ENCODE results near the gene ARID5B.

Gene ARID5B

DNA sequence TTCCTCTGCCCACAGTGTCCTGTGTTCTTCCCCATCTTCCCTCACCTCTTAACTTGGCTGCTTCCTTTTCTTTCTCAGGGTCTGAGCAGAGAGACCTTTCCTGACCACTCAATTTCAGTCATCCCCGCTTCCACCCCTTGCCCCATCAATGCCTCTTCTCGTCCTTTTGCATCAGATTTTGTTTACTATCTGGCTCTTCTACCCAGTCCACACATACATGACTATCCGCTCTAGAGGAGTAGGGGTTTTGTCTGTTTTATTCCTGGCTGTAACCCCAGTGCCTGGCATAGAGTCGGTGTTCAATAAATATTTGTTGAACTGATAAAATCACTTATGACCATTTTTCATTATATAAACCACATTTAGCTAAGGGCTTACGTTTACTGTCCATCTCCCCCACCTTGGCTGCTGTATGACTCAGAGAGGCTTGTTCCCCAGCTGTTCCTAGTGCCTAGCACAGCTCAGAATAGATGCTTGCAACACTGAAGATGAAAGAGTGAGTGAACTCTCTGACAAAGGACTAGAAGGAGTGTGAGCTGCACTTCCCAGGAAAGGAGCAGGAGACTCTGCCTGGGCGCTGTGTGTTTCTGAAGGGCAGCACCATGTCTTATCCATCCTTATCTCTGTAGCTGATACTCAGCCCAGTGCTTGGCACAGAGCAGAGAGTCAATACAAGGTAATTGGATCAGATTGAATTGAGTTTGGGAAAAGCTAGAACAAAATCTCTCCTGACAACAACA lies 21.9 kb downstream of the ARID5B start:
- Histone ChIP-seq H3K9ac (ENCODE audit: low read depth, low read length, poor library complexity) (no peak overlapping the region), H2BK5ac (ENCODE audit: low read length) (no peak overlapping the region), H4K91ac (ENCODE audit: low read depth, low read length, poor library complexity) (no peak overlapping the region), H3K27ac (replicated peaks; ENCODE audit: low read length) (no peak overlapping the region), H3K27me3 (ENCODE audit: control insufficient read depth in 3 of 3, insufficient read depth in 3 of 3, low read depth in 1 of 3, low read length in 3 of 3) (no peaks in the 10 kb centered on the region), H3K14ac (ENCODE audit: low read length) (no peak overlapping the region), H3K18ac (ENCODE audit: low read length) (no peak overlapping the region), H2BK120ac (ENCODE audit: low read depth, low read length) (no peak overlapping the region), H3K4me3 (ENCODE audit: low read length in 2 of 2) (no peak overlapping the region), H3K23ac (ENCODE audit: low read depth, low read length, poor library complexity) (no peak overlapping the region), H2AK5ac (ENCODE audit: low read depth, low read length) (no peak overlapping the region), H4K8ac (ENCODE audit: low read depth, low read length) (no peak overlapping the region), H3K79me1 (ENCODE audit: low read depth, low read length) (no peaks in the 10 kb centered on the region), H3K9me3 (replicated peaks in 1 of 2; ENCODE audit: control insufficient read depth in 2 of 2, insufficient read depth in 1 of 2, low read depth in 1 of 2, low read length in 2 of 2) (no peaks in the 10 kb centered on the region), H3K4ac (ENCODE audit: low read length) (no peak overlapping the region), H3K4me2 (ENCODE audit: insufficient read depth, low read length, poor library complexity, severe bottlenecking) (no peak overlapping the region), H2BK12ac (ENCODE audit: low read length) (no peak overlapping the region), H2BK15ac (ENCODE audit: low read length) (no peak overlapping the region), H3K4me1 (ENCODE audit: control insufficient read depth in 2 of 2, insufficient read depth in 1 of 2, low read depth in 1 of 2, low read length in 2 of 2) (peaks cover 3 to 6% of the 10 kb centered on the region in 2 donors), H3K36me3 (replicated peaks in 1 of 2; ENCODE audit: control insufficient read depth in 2 of 2, insufficient read depth in 2 of 2, low read length in 2 of 2) (no peaks in the 10 kb centered on the region), H2AFZ (ENCODE audit: low read length) (no peak overlapping the region)
- WGBS, 2 donors (ENCODE audit: extremely low coverage in 2 of 2, insufficient read length in 2 of 2, insufficient replicate concordance in 1 of 2) = no CpG with 5 or more reads among the region's 6 CpGs
- no peak for DNase-seq (ENCODE audit: low spot score)

DNA sequence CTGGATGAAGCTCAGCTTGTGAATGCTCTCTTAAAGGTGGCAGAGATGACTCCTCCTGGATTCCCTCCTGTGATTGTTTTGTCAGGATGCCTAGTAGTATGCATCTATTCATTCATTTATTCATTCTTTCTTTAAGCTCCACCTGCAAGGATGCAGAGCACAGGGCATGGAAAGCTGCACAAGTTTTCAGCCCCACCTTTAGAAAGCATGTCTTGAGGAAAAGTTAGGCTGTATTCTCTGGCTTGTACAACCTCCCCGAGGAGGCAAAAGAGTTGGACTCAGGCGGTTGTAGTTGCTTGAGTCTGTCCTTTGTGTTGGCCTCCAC lies 22.4 kb downstream of the ARID5B start:
- Histone ChIP-seq H3K9me3 (replicated peaks in 1 of 2; ENCODE audit: control insufficient read depth in 2 of 2, insufficient read depth in 1 of 2, low read depth in 1 of 2, low read length in 2 of 2) (no peaks in the 10 kb centered on the region), H2BK15ac (ENCODE audit: low read length) (no peak overlapping the region), H3K27me3 (ENCODE audit: control insufficient read depth in 3 of 3, insufficient read depth in 3 of 3, low read depth in 1 of 3, low read length in 3 of 3) (no peaks in the 10 kb centered on the region), H2BK12ac (ENCODE audit: low read length) (no peak overlapping the region), H3K4me1 (ENCODE audit: control insufficient read depth in 2 of 2, insufficient read depth in 1 of 2, low read depth in 1 of 2, low read length in 2 of 2) (peaks cover 3 to 6% of the 10 kb centered on the region in 2 donors), H3K4me3 (ENCODE audit: low read length in 2 of 2) (no peak overlapping the region), H2BK5ac (ENCODE audit: low read length) (no peak overlapping the region), H3K14ac (ENCODE audit: low read length) (no peak overlapping the region), H2BK120ac (ENCODE audit: low read depth, low read length) (no peak overlapping the region), H2AFZ (ENCODE audit: low read length) (no peak overlapping the region), H3K9ac (ENCODE audit: low read depth, low read length, poor library complexity) (no peak overlapping the region), H2AK5ac (ENCODE audit: low read depth, low read length) (no peak overlapping the region), H3K18ac (ENCODE audit: low read length) (no peak overlapping the region), H3K27ac (replicated peaks; ENCODE audit: low read length) (no peak overlapping the region), H4K91ac (ENCODE audit: low read depth, low read length, poor library complexity) (no peak overlapping the region), H3K4me2 (ENCODE audit: insufficient read depth, low read length, poor library complexity, severe bottlenecking) (no peak overlapping the region), H3K23ac (ENCODE audit: low read depth, low read length, poor library complexity) (no peak overlapping the region), H3K79me1 (ENCODE audit: low read depth, low read length) (no peaks in the 10 kb centered on the region), H3K4ac (ENCODE audit: low read length) (no peak overlapping the region), H4K8ac (ENCODE audit: low read depth, low read length) (no peak overlapping the region), H3K36me3 (replicated peaks in 1 of 2; ENCODE audit: control insufficient read depth in 2 of 2, insufficient read depth in 2 of 2, low read length in 2 of 2) (no peaks in the 10 kb centered on the region)
- no peak for DNase-seq (ENCODE audit: low spot score)
- no CpG with 5 or more reads among the region's 2 CpGs for WGBS, 2 donors (ENCODE audit: extremely low coverage in 2 of 2, insufficient read length in 2 of 2, insufficient replicate concordance in 1 of 2)

DNA sequence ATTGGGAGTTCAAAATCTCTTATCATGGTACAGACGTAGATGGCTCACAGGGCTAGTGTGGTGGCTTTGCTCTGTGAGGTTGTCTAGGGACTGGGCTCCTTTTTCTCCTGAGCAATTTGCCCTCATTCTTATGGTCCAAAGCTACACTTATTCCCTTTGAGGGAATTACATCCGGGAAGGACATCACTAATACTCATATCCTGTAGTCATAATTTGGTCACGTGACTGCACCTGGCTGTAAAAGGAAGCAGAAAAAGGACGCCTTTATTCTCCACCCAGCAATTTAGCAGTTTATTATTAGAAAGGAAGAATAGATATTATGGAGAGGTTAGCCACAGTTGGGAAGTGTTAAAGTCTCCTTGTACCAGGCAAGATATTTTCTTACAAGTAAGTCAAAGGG lies 28.1 kb downstream of the ARID5B start:
- H4K91ac ChIP-seq (ENCODE audit: low read depth, low read length, poor library complexity) = no peak overlapping the region
- H3K27me3 ChIP-seq (ENCODE audit: control insufficient read depth in 3 of 3, insufficient read depth in 3 of 3, low read depth in 1 of 3, low read length in 3 of 3) = no peaks in the 10 kb centered on the region
- DNase-seq (ENCODE audit: low spot score) = no peak
- H3K36me3 ChIP-seq (replicated peaks in 1 of 2; ENCODE audit: control insufficient read depth in 2 of 2, insufficient read depth in 2 of 2, low read length in 2 of 2) = no peaks in the 10 kb centered on the region
- no peak overlapping the region for H3K27ac ChIP-seq (replicated peaks; ENCODE audit: low read length)
- H2AFZ ChIP-seq (ENCODE audit: low read length) = no peak overlapping the region
- H2BK5ac ChIP-seq (ENCODE audit: low read length) = no peak overlapping the region
- H3K4me3 ChIP-seq (ENCODE audit: low read length in 2 of 2) = no peak overlapping the region
- H2BK12ac ChIP-seq (ENCODE audit: low read length) = no peak overlapping the region
- peaks cover 0 to 2% of the 10 kb centered on the region in 2 donors for H3K9me3 ChIP-seq (replicated peaks in 1 of 2; ENCODE audit: control insufficient read depth in 2 of 2, insufficient read depth in 1 of 2, low read depth in 1 of 2, low read length in 2 of 2)
- no CpG with 5 or more reads among the region's 4 CpGs for WGBS, 2 donors (ENCODE audit: extremely low coverage in 2 of 2, insufficient read length in 2 of 2, insufficient replicate concordance in 1 of 2)
- no peak overlapping the region for H3K18ac ChIP-seq (ENCODE audit: low read length)
- H3K9ac ChIP-seq (ENCODE audit: low read depth, low read length, poor library complexity) = no peak overlapping the region
- H3K4me2 ChIP-seq (ENCODE audit: insufficient read depth, low read length, poor library complexity, severe bottlenecking) = no peak overlapping the region
- H3K79me1 ChIP-seq (ENCODE audit: low read depth, low read length) = no peaks in the 10 kb centered on the region
- H2BK15ac ChIP-seq (ENCODE audit: low read length) = no peak overlapping the region
- no peak overlapping the region for H2AK5ac ChIP-seq (ENCODE audit: low read depth, low read length)
- H3K23ac ChIP-seq (ENCODE audit: low read depth, low read length, poor library complexity) = no peak overlapping the region
- H3K4me1 ChIP-seq (ENCODE audit: control insufficient read depth in 2 of 2, insufficient read depth in 1 of 2, low read depth in 1 of 2, low read length in 2 of 2) = no peaks in the 10 kb centered on the region
- no peak overlapping the region for H4K8ac ChIP-seq (ENCODE audit: low read depth, low read length)
- no peak overlapping the region for H2BK120ac ChIP-seq (ENCODE audit: low read depth, low read length)
- H3K4ac ChIP-seq (ENCODE audit: low read length) = no peak overlapping the region
- H3K14ac ChIP-seq (ENCODE audit: low read length) = no peak overlapping the region

DNA sequence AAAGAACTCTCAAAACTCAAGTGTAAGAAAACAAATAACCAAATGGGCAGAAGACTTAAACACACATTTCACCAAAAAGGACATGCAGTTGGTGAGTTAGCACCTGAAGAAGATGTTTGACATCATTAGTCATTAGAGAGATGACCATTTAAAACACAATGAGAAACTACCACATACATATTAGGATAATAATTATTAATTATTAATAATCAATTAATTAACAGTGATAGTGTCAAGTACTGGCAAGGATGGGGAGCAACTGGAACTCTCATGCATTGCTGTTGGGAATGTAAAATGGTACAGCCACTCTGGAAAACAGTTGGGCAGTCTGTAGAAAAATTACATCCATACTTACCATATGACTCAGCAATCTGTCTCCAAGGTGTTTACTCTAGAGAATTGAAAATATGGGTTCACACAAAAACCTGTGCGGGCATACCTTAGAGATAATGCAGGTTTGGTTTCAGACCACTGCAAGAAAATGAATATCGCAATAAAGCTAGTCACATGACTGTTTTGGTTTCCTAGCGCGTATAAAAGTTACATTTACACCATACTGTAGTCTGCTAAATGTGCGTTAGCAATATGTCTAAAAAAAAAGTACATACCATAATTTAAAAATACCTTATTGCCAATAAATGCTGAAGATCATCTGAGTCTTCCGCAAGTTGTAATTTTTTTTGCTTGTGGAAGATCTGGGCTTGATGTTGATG lies 30.3 kb downstream of the ARID5B start:
- no peak overlapping the region for H2BK120ac ChIP-seq (ENCODE audit: low read depth, low read length)
- DNase-seq (ENCODE audit: low spot score) = no peak
- H3K4ac ChIP-seq (ENCODE audit: low read length) = no peak overlapping the region
- no peak overlapping the region for H2BK5ac ChIP-seq (ENCODE audit: low read length)
- H4K91ac ChIP-seq (ENCODE audit: low read depth, low read length, poor library complexity) = no peak overlapping the region
- no peak overlapping the region for H2AFZ ChIP-seq (ENCODE audit: low read length)
- no peak overlapping the region for H2BK12ac ChIP-seq (ENCODE audit: low read length)
- H3K9me3 ChIP-seq (replicated peaks in 1 of 2; ENCODE audit: control insufficient read depth in 2 of 2, insufficient read depth in 1 of 2, low read depth in 1 of 2, low read length in 2 of 2) = peaks cover 0 to 2% of the 10 kb centered on the region in 2 donors
- no peak overlapping the region for H2BK15ac ChIP-seq (ENCODE audit: low read length)
- no peak overlapping the region for H4K8ac ChIP-seq (ENCODE audit: low read depth, low read length)
- no CpG with 5 or more reads among the region's 6 CpGs for WGBS, 2 donors (ENCODE audit: extremely low coverage in 2 of 2, insufficient read length in 2 of 2, insufficient replicate concordance in 1 of 2)
- H3K23ac ChIP-seq (ENCODE audit: low read depth, low read length, poor library complexity) = no peak overlapping the region
- H3K79me1 ChIP-seq (ENCODE audit: low read depth, low read length) = no peaks in the 10 kb centered on the region
- no peaks in the 10 kb centered on the region for H3K4me1 ChIP-seq (ENCODE audit: control insufficient read depth in 2 of 2, insufficient read depth in 1 of 2, low read depth in 1 of 2, low read length in 2 of 2)
- no peak overlapping the region for H2AK5ac ChIP-seq (ENCODE audit: low read depth, low read length)
- H3K14ac ChIP-seq (ENCODE audit: low read length) = no peak overlapping the region
- H3K27me3 ChIP-seq (ENCODE audit: control insufficient read depth in 3 of 3, insufficient read depth in 3 of 3, low read depth in 1 of 3, low read length in 3 of 3) = no peaks in the 10 kb centered on the region
- no peak overlapping the region for H3K9ac ChIP-seq (ENCODE audit: low read depth, low read length, poor library complexity)
- no peaks in the 10 kb centered on the region for H3K36me3 ChIP-seq (replicated peaks in 1 of 2; ENCODE audit: control insufficient read depth in 2 of 2, insufficient read depth in 2 of 2, low read length in 2 of 2)
- no peak overlapping the region for H3K4me3 ChIP-seq (ENCODE audit: low read length in 2 of 2)
- no peak overlapping the region for H3K18ac ChIP-seq (ENCODE audit: low read length)
- H3K27ac ChIP-seq (replicated peaks; ENCODE audit: low read length) = no peak overlapping the region
- no peak overlapping the region for H3K4me2 ChIP-seq (ENCODE audit: insufficient read depth, low read length, poor library complexity, severe bottlenecking)
